Suppressor macrophage treated with lipopolysaccharide for 4 hours (primary cell): ENCODE data around the gene ITIH5.

Experiments
- DNase-seq: peaks from one replicate; pipeline ENCODE4 v3.0.0-alpha.2; 2020

Gene ITIH5

DNA sequence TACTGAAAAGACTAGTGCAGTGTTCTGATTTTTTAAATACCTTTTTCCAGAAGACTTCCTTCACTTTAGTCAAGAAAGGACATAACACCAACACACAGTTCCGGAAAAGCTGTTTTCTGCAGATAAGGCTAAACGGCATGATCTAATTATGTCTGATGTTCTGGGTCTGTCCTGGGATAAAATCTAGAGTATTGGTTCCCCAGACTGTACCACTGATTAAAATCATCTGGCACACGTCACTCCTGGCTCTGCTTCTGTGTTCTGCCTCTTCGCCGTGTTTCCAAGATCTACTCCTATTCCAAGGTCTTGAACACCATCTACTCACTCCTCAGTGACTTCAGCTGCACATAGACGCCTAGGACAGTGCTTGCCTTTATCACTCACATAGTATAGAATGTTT lies 155.2 kb downstream of the ITIH5 start:
- no peak for DNase-seq
